IPS DF 6.9 (cell line): ENCODE data around the gene XPNPEP1.
"Not testable (repeated sequence)": the region's sequence is repeated elsewhere in the genome, so short reads cannot be mapped to it uniquely, and the experiment has no call there.

Source experiments
- DNase-seq: peaks from one replicate; pipeline ENCODE4 v3.0.0-alpha.2; 2013; ENCODE audit warnings: low read depth, low spot score
- H3K27ac ChIP-seq: one replicate; pipeline ENCODE4 v1.5.1; 2013; ENCODE audit warnings: low read length, control low read depth
- H3K27me3 ChIP-seq: 2 replicates; pipeline ENCODE4 v1.6.1; 2013; ENCODE audit warnings: mild to moderate bottlenecking, low read length; ENCODE audit not compliant: control insufficient read depth, insufficient read depth
- H3K36me3 ChIP-seq: 2 replicates; pipeline ENCODE4 v1.6.1; 2013; ENCODE audit warnings: low read length; ENCODE audit not compliant: control insufficient read depth, insufficient read depth
- H3K4me1 ChIP-seq: 2 replicates; pipeline ENCODE4 v1.6.1; 2013; ENCODE audit warnings: low read length; ENCODE audit not compliant: control insufficient read depth, insufficient read depth
- H3K4me3 ChIP-seq: 2 replicates; pipeline ENCODE4 v1.5.1; 2013; ENCODE audit warnings: mild to moderate bottlenecking, low read length
- H3K9me3 ChIP-seq: 2 replicates; pipeline ENCODE4 v1.6.1; 2013; ENCODE audit warnings: low read length, inconsistent platforms; ENCODE audit not compliant: control insufficient read depth, insufficient read depth
- WGBS: extraction: QIAGEN DNeasy Blood & Tissue Kit; methylation state at CpG from one replicate; pipeline ENCODE4 v1.1.7; 2013; ENCODE audit warnings: mixed read lengths, missing lambda C conversion rate; ENCODE audit not compliant: insufficient read length, insufficient coverage; 5-methylcytosine and 5-hydroxymethylcytosine counted together

XPNPEP1 gene

DNA sequence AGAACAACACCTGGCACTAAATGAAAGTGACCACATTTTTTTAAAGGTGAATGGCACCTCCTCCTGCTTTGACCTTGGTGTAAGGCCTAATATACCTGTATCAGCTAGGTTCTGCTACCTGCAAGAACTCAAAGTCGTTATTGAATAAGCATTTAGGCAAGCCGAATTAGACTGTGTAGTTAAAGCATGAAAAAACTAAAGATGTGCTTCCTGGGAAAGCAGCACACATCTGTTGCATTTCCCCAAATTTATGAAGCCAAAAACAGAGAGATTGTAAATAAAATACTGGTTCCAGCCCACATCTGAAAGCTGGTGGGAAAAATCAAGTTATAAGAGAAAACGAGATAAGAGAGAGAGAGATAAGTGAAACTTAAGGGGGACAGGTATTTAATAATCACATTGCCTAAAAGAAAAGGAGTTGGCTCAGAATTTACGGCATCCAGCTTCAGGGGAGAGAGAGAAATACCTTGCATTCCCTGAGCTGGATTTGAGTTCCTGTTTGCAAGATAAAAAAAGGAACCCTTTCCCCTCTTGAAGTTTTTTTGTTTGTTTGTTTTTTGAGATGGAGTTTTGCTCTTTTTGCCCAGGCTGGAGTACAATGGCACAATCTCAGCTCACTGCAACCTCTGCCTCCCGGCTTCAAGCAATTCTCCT, 1.8 kb upstream of the XPNPEP1 start:
- peaks cover 8% of the 10 kb centered on the region; the same call in 1 of the 2 replicates for H3K4me1 ChIP-seq
- no CpG with 5 or more reads among the region's 5 CpGs for WGBS
- DNase-seq, result no peak
- no peaks in the 10 kb centered on the region for H3K36me3 ChIP-seq
- H3K27ac ChIP-seq, result no peak overlapping the region
- no peaks in the 10 kb centered on the region for H3K9me3 ChIP-seq
- H3K4me3 ChIP-seq, result no peak overlapping the region
- no peaks in the 10 kb centered on the region for H3K27me3 ChIP-seq

DNA sequence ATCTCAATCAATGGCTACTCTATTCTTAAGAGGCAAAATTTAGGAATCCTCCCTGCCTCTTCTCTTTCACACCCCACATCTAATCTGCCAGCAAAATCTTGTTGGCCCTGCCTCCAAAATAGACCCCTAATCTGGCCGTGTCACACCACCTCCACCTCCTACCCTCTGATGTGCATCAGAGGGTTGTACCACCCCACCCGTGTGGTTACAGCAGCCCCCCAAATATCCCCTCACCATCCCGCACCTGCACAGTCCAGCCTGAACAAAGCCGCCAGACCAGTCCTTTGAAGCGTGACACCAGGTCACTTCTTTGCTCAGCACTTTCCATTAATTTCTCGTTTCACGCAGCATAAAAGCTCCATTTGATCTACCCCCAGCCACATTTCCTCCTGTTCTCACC, 776 bp upstream of the XPNPEP1 start:
- H3K4me3 ChIP-seq, result no peak overlapping the region
- no peak overlapping the region for H3K27ac ChIP-seq
- no CpG with 5 or more reads among the region's 7 CpGs for WGBS

DNA sequence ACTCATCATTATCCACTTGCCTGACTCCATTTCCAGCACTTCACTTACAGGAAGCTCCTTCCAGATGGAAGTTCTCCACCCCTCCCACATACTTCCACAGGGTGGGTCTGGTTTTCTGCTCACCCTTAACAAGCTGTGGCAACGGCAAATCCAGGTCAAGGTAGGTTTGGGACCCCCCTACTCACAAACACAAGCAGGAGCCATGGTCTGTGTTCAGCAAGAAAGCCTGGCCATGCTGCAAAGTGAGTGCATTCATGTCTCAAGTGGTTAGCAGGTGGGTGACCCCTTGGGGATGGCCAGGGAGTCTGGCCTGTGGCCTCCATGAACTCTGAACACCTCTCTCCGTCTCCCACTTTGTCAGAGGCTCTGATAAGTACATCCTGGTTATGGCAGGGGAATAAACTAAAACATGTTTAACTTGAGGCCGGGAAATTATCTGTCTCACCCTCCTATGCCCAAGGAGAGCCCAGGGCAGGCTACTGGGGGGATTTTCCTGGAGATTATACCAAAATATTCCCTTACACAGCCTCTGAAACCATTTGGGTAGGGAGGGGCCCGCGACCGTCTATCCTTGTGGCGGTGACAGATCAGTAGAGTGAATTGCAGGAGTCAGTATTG, 844 bp downstream of the XPNPEP1 start:
- Histone ChIP-seq H3K27me3 (no peaks in the 10 kb centered on the region), H3K27ac (no peak overlapping the region), H3K36me3 (no peaks in the 10 kb centered on the region), H3K9me3 (no peaks in the 10 kb centered on the region), H3K4me1 (peaks cover 8% of the 10 kb centered on the region; the same call in 1 of the 2 replicates), H3K4me3 (peak overlapping the region; percentile 94; the same call in 1 of the 2 replicates)
- DNase-seq, result no peak
- no CpG with 5 or more reads among the region's 7 CpGs for WGBS

More for the DNA sequence above, 776 bp upstream of the XPNPEP1 start:
- no peak for DNase-seq
- Histone ChIP-seq H3K36me3 (no peaks in the 10 kb centered on the region), H3K9me3 (no peaks in the 10 kb centered on the region), H3K27me3 (no peaks in the 10 kb centered on the region), H3K4me1 (peaks cover 8% of the 10 kb centered on the region; the same call in 1 of the 2 replicates)

DNA sequence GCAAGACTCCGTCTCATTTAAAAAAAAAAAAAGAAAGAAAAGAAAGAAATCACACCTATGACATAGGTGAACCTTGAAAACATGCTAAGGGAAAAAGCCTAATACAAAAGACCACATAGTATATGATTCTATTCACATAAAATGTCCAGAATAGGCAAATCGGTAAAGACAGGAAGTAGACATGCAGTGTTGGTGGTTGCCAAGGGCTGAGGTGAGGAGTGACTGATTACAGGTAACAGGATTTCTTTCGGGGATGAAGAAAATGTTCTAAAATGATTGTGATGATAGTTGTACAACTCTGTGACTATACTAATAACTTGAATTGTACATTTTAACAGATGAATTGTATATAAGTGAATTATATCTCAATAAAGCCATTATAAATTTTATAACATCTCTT, 3.3 kb downstream of the XPNPEP1 start:
- Histone ChIP-seq H3K27ac (no peak overlapping the region), H3K4me3 (no peak overlapping the region), H3K4me1 (peaks cover 6% of the 10 kb centered on the region; the same call in 1 of the 2 replicates), H3K36me3 (no peaks in the 10 kb centered on the region), H3K9me3 (no peaks in the 10 kb centered on the region), H3K27me3 (no peaks in the 10 kb centered on the region)
- WGBS, result no CpG with 5 or more reads among the region's 3 CpGs
- DNase-seq, result no peak

DNA sequence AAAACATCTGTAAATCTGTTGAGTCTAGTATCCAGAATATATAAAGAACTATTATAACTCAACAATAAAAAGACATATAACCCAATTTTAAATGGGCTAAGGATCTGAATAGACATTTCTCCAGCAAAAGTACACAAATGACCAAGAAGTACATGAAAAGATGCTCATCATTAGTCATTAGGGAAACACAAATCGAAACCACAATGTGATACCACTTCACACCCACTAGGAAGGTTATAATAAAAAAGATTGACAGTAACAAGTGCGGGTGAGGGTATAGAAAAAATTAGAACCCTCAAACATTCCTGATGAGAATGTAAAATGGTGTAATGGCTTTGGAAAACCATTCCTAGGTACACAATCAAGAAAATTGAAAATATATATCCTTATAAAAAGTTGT, 4.1 kb downstream of the XPNPEP1 start:
- Histone ChIP-seq H3K27ac (no peak overlapping the region), H3K4me3 (no peak overlapping the region), H3K36me3 (no peaks in the 10 kb centered on the region), H3K27me3 (no peaks in the 10 kb centered on the region), H3K9me3 (no peaks in the 10 kb centered on the region), H3K4me1 (peaks cover 4% of the 10 kb centered on the region; the same call in 1 of the 2 replicates)
- WGBS, result no CpG with 5 or more reads among the region's 2 CpGs
- DNase-seq, result no peak

DNA sequence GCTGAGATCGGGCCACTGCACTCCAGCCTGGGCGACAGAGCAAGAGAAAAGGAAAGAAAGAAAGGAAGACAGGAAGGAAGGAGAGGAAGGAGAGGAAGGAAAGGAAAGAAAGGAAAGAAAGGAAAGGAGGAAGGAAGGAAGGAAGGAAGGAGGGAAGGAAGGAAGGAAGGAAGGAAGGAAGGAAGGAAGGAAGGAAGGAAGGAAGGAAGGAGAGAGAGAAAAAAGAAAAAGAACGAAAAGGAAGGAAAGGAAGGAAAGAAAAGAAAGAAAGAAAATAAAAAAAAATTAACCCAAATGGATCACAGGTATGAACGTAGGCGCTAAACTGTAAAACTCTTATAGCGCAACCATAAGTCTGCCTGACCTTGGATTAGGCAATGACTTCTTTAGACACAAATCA, 4.6 kb downstream of the XPNPEP1 start:
- not testable (repeated sequence) for H3K36me3 ChIP-seq, H3K4me3 ChIP-seq, DNase-seq, H3K4me1 ChIP-seq, H3K9me3 ChIP-seq, H3K27me3 ChIP-seq, H3K27ac ChIP-seq
- WGBS, result no CpG with 5 or more reads among the region's 6 CpGs

DNA sequence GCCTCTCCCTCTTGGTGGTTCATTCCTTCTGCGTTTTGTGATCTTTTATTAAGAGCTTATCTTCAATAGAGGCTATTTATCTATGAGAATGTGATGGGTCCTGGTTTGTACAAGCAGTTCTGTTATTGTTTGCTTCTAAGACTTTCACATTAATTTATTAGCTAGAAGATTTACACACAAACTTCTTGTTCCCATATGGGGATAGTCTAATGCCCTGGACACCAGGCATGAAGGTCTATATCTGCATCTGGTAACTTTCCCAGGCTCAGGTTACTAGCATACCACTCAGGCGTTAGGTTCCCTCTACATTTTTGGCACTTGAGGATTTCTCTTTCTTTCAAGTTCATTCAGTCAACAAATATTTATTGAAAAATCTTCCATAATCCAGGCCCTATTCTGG, 7.7 kb downstream of the XPNPEP1 start:
- H3K36me3 ChIP-seq, result no peaks in the 10 kb centered on the region
- H3K27ac ChIP-seq, result no peak overlapping the region
- no peak overlapping the region for H3K4me3 ChIP-seq
- DNase-seq, result no peak
- no peaks in the 10 kb centered on the region for H3K27me3 ChIP-seq
- peaks cover 2% of the 10 kb centered on the region; the same call in 1 of the 2 replicates for H3K4me1 ChIP-seq
- no peaks in the 10 kb centered on the region for H3K9me3 ChIP-seq
- WGBS, result no CpG with 5 or more reads among the region's 2 CpGs

DNA sequence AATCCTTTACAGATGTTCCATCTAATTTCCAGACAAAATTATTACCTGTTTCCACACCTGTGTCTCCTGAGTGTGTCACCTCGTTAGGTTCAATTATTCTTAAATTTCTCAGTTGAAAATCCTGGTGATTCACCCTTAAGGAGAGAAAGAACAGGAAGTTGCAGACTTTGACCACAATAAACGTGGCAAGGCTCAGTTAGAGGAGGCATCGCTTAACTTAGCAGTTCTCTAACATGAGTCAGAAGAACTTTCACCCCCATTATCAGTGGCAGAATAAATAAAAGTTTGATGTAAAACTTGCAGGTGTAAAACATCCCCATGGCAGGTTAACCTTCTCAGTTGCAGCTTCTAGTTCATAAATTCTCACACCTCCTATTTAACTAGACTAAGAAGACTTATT, 8.3 kb downstream of the XPNPEP1 start:
- no peak for DNase-seq
- Histone ChIP-seq H3K27ac (no peak overlapping the region), H3K36me3 (no peaks in the 10 kb centered on the region), H3K4me1 (peaks cover 2% of the 10 kb centered on the region; the same call in 1 of the 2 replicates), H3K9me3 (no peaks in the 10 kb centered on the region), H3K4me3 (no peak overlapping the region), H3K27me3 (no peaks in the 10 kb centered on the region)
- WGBS, result no CpG with 5 or more reads among the region's 3 CpGs

DNA sequence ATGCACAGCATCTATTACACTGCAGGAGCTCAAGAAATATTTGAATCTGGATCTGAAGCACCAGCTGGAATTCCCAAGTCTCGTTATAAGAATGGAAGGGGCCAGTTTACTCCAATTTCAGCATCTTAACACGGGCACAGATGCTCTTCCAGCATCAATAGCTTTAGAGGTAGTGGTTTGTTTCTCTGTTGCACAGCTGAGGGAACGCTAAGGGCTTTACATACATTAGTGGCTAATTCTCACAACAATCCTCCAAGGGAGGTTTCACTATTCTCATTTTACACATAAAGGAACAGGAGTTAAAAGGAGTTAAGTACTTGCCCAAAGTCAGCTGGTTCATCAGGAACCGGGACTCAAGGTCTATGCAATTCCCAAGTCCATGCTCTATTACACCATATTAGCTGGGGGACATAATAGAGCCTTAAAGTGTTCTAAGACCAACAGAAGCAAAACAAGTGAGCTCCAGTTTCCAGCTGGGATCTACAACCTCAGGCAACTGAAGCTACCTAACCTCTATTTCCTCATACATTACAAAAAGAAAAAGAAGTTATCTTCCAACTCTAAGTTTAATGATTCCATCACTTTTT, 9.9 kb downstream of the XPNPEP1 start:
- peaks cover 2% of the 10 kb centered on the region; the same call in 1 of the 2 replicates for H3K4me1 ChIP-seq
- H3K4me3 ChIP-seq, result no peak overlapping the region
- no peak for DNase-seq
- no peaks in the 10 kb centered on the region for H3K27me3 ChIP-seq
- H3K36me3 ChIP-seq, result peaks cover 2% of the 10 kb centered on the region; the same call in 1 of the 2 replicates
- no peaks in the 10 kb centered on the region for H3K9me3 ChIP-seq
- H3K27ac ChIP-seq, result no peak overlapping the region
- WGBS, result no CpG with 5 or more reads among the region's 4 CpGs

DNA sequence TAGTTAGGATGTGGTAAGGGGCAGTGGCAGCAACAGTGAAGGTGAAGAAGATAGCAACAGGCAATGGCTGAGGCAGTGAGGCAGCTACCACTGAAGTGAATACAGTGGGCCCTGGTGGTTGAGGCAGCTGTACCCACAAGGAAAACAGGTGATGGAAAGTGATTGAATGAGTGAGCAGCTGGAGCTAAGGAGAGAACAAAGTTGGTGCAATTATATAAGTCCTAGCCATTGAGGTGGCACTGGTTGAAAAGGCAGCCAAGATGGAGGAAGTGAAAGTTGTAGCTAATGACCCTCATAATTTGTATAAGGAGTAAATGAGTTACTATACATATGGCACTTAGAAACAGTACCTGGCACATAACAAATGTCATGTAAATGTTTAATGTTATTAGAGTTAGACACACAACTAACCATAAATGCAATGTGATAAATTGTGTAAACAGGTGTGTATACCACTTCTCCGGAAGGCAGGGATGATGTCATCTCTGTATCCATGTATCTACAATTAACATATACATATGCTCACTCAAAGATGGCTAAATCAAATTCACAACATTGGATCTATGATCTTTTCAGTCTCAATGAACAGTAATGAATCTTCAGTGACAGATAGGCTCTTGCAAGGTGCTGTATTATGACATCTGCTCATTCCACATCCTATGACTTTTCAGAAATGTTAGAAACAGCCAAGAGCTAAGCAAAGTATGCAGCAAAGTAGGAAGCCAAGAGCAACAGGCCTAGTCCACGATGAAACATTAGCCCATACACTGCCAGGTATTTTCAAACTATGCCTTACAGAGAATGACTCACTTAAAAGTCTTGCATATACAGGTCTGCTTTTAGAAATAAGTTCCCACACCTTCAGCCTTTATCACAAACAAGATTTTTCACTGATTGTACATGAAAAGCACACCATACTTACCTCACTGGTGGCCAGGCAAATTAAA, 10.7 kb downstream of the XPNPEP1 start:
- H3K27me3 ChIP-seq, result no peaks in the 10 kb centered on the region
- peaks cover 2% of the 10 kb centered on the region; the same call in 1 of the 2 replicates for H3K36me3 ChIP-seq
- H3K9me3 ChIP-seq, result no peaks in the 10 kb centered on the region
- DNase-seq, result no peak
- H3K27ac ChIP-seq, result no peak overlapping the region
- WGBS, result no CpG with 5 or more reads among the region's 2 CpGs
- H3K4me3 ChIP-seq, result no peak overlapping the region
- peaks cover 2% of the 10 kb centered on the region; the same call in 1 of the 2 replicates for H3K4me1 ChIP-seq
